B cell (primary cell): ENCODE measurements around the gene SNX32.

Experiments used
- CTCF ChIP-seq: fragments of 200-600 bp; IDR thresholded peaks from one replicate; pipeline ENCODE4 v1.8.0; 2022; ENCODE audit warnings: antibody characterized with exemption, mild to moderate bottlenecking
- EZH2 ChIP-seq: IDR thresholded peaks from 2 replicates; pipeline ENCODE4 v1.6.1; 2012; ENCODE audit warnings: borderline replicate concordance, low read depth, mild to moderate bottlenecking, moderate library complexity, low read length; ENCODE audit not compliant: insufficient read depth, poor library complexity, severe bottlenecking

DNA sequence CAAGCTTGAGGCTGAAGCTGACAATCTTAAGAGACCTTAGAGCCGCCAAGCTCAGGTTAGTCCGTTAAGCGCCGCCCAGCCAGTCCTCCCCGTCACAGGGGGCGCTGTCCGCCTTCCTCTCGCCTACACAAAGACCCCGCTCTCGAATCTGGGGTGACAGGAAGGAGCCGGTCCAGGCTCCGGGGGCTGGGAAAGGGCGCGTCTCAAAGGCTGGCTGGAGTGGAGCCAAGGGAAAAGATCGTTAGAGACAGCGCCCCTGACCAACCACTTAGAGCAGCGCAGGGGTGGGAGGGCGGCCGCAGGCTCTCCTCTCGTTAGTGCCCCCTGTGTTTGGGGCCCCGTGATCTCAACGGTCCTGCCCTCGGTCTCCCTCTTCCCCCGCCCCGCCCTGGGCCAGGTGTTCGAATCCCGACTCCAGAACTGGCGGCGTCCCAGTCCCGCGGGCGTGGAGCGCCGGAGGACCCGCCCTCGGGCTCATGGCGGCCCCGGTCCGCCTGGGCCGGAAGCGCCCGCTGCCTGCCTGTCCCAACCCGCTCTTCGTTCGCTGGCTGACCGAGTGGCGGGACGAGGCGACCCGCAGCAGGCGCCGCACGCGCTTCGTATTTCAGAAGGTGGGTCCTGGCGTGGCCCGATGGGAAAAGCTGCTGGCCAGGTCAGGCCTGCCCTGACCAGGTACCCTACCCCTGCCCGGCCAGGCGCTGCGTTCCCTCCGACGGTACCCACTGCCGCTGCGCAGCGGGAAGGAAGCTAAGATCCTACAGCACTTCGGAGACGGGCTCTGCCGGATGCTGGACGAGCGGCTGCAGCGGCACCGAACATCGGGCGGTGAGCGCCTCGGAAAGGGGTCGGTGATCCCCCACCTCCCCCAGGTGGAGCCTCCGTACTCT lies 26.8 kb downstream of the SNX32 start, which contains the start of gene MUS81:
- TF ChIP-seq CTCF, result peak; percentile 96
- TF ChIP-seq EZH2, result no peak
